Smooth muscle cell of trachea (primary cell): Measurements from ENCODE around the gene KIF6. TPM values are rescaled to one million over a fixed set of nuclear protein-coding genes. Genes with fewer than 3 reads are reported as not detected.

Experiments
- total RNA-seq: library from RNA; depleted of rRNA; stranded (reverse); fragments of >200 nt; gene quantifications from 2 replicates; pipeline ENCODE4 v1.2.1, GENCODE V29; 2014

Gene KIF6, protein sequence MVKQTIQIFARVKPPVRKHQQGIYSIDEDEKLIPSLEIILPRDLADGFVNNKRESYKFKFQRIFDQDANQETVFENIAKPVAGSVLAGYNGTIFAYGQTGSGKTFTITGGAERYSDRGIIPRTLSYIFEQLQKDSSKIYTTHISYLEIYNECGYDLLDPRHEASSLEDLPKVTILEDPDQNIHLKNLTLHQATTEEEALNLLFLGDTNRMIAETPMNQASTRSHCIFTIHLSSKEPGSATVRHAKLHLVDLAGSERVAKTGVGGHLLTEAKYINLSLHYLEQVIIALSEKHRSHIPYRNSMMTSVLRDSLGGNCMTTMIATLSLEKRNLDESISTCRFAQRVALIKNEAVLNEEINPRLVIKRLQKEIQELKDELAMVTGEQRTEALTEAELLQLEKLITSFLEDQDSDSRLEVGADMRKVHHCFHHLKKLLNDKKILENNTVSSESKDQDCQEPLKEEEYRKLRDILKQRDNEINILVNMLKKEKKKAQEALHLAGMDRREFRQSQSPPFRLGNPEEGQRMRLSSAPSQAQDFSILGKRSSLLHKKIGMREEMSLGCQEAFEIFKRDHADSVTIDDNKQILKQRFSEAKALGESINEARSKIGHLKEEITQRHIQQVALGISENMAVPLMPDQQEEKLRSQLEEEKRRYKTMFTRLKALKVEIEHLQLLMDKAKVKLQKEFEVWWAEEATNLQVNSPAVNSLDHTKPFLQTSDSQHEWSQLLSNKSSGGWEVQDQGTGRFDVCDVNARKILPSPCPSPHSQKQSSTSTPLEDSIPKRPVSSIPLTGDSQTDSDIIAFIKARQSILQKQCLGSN
- total RNA-seq: under 0.01 and 0.44 TPM in 2 replicates

DNA sequence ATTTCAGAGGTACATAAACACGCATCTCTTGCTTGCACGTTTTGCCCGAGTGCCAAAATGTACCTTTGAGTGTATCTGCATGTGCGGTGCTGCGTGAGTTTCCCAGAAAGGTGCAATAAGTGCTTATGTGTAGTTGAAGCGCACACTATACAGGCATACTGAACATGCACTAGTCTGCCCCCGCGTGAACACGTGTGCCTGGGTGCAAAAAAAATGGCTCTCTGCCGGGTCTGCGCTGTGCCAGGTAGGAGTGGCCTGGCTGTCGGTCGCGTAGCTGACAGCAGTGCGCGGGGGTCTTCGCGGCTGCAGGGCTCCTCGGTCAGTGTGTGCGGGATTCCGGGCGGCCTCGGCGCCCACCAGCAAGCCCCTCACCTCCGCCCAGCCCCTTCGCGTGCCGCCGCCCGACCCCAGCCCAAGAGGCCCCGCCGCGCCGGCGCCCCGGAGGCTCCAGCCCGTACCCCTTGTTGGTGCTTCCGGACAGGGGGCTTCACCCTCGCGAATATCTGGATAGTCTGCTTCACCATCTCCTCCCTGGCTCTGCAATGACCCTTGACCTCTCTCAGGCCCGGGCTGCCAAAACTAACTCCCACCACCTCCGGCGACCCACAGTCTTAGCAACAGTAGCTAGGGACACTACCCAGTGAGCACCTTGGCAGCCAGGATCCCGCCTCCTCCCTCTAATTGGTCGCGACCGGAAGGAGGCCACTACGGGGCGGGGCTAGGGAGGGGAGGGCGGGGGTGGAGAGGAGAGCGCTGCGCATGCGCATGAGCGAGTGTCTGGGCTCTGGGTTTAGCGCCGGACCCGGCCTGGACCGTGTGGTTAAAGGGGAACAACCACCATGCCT, at the start of gene KIF6:
Gene KIF6, minus strand, starts transcription at position 622 of the 845 bp plus-strand sequence. Its CDS starts 98 bp downstream, at position 524.

DNA sequence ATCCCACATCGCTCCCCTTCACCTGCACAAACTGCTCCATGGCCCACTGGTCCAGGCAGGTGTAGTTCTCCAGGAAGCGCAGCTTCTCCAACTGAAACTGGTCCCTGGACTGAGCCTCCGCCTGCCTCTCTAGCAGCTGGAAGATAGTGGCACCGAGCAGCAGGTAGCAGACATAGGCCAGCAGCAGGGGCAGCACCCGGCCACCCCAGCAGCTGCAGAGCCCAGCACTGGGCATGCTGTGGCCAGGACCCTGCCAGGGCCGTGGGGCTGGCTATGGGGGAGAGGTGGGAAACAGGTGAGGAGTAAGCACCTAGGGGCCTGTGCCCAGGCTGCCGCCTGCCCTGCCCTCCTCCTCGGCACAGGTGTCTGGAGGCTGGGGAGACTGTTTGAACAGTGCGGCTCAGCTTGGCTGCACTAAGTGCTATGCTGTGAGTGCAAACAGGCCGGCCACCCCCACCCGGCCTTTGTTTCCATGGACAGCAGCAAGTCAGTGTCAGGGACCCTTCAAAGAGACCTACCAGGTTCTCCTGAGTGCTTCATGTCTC, 402.8 kb downstream of the KIF6 start, which contains the start of gene KCNK16:
Gene KCNK16, minus strand, starts transcription at position 397 of the 545 bp plus-strand sequence. Its CDS starts 162 bp downstream, at position 235.

DNA sequence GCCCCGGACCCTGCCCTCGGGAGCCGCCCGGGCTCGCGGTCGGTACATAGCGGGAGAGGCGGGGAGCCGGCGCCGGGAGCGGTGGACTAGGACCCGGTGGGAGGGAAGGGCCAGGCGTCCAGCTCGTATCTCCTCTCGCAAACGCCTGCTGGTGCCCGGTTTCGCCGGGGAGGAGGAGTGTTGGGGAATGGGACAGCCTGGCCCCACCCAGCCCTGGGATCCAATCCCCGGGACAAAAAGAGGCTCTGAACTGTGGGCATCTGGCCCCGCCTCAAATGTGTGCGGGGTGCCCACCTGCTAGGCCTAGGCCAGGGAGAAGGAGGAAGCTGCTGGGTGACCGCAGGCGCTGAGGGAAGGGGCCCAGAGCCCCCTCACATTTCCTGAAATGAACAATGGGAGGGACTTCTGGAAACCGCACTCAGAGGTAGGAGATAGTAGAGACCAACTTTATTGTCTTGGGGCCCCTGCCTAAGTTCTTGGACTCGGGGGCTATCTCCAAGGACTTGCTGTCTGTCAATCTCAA, 410.9 kb downstream of the KIF6 start, which contains the start of gene KCNK17:
Gene KCNK17, minus strand, starts transcription at position 147 of the 523 bp plus-strand sequence. Its CDS starts 99 bp downstream, at position 48.

Other genes with a start within 250 kb of the KIF6 start
- 5.8 and 7.4 TPM in 2 replicates for gene DAAM2, start 67.0 kb upstream of the KIF6 start, total RNA-seq
- gene MOCS1, start 209.1 kb upstream of the KIF6 start, total RNA-seq: 6.4 and 17.9 TPM in 2 replicates